ENCODE results near the gene ABL2. TPM values are rescaled to one million over a fixed set of nuclear protein-coding genes. Genes with fewer than 3 reads are reported as not detected.
A peak's percentile ranks its signal among the peaks of the same experiment; 100 is the strongest.

The ABL2 gene
- total RNA-seq, 2 experiments from 2014 or later, result 8.2 to 8.4 TPM

GRCh38 chr1:179081687-179082332 is 147.7 kb downstream of the ABL2 start, which contains the start of gene TOR3A:
TOR3A (plus strand) TSS chr1:179082070; CDS start chr1:179082129, 59 bp downstream.
- CTCF ChIA-PET, result interaction anchor here (2.1 to 8.0 kb wide), 3 partner anchors 39 to 287 kb away, joined by 4 to 70 read pairs (median 5); partner anchors contain the start of gene AXDND1

GRCh38 chr1:179080866-179081686 is 148.4 kb downstream of the ABL2 start:
- ChIA-PET CTCF (interaction anchor here (1.4 to 8.0 kb wide), 7 partner anchors 25 to 287 kb away, joined by 3 to 70 read pairs (median 5); partner anchors contain the start of gene AXDND1), POLR2A (interaction anchor here (0.6 to 2.4 kb wide), 5 partner anchors 9 to 285 kb away, joined by 3 to 13 read pairs (median 3); partner anchors contain the start of genes AXDND1 and SOAT1)
- Mint-ChIP-seq H3K4me3 (peak overlapping the region; percentile 99), H3K27me3 (no peaks in the 10 kb centered on the region), H3K36me3 (ENCODE audit: low read depth) (peaks cover 14% of the 10 kb centered on the region), H3K27ac (peak overlapping the region; percentile 89), H3K9me3 (no peaks in the 10 kb centered on the region), H3K4me1 (ENCODE audit: low read depth) (peaks cover 27% of the 10 kb centered on the region)
- ATAC-seq, result peak; percentile 49
- peak; percentile 63 for DNase-seq
- TF ChIP-seq, protein P1, sequence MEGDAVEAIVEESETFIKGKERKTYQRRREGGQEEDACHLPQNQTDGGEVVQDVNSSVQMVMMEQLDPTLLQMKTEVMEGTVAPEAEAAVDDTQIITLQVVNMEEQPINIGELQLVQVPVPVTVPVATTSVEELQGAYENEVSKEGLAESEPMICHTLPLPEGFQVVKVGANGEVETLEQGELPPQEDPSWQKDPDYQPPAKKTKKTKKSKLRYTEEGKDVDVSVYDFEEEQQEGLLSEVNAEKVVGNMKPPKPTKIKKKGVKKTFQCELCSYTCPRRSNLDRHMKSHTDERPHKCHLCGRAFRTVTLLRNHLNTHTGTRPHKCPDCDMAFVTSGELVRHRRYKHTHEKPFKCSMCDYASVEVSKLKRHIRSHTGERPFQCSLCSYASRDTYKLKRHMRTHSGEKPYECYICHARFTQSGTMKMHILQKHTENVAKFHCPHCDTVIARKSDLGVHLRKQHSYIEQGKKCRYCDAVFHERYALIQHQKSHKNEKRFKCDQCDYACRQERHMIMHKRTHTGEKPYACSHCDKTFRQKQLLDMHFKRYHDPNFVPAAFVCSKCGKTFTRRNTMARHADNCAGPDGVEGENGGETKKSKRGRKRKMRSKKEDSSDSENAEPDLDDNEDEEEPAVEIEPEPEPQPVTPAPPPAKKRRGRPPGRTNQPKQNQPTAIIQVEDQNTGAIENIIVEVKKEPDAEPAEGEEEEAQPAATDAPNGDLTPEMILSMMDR (IDR thresholded peaks at IDR 0.05), result no peak
- intact Hi-C loops (cut with micrococcal nuclease), result loop anchor here (5.0 to 10.0 kb wide), 2 partner anchors 49 to 124 kb away; no protein-coding TSS in a partner anchor

More at GRCh38 chr1:179081687-179082332, 147.7 kb downstream of the ABL2 start, which contains the start of gene TOR3A:
- H3K36me3 Mint-ChIP-seq (ENCODE audit: low read depth), result peaks cover 20% of the 10 kb centered on the region
- peak within 1 kb of the TSS; percentile 95 for H3K27ac Mint-ChIP-seq
- H3K4me3 Mint-ChIP-seq, result peak within 1 kb of the TSS; percentile 99
- TF ChIP-seq, protein P1 (IDR thresholded peaks at IDR 0.05), result no peak
- intact Hi-C loops (cut with micrococcal nuclease), result loop anchor here (5.0 to 10.0 kb wide), 2 partner anchors 50 to 123 kb away; no protein-coding TSS in a partner anchor
- ATAC-seq (peak; percentile 73), DNase-seq (peak; percentile 88)
- peaks cover 27% of the 10 kb centered on the region for H3K4me1 Mint-ChIP-seq (ENCODE audit: low read depth)
- no peaks in the 10 kb centered on the region for H3K9me3 Mint-ChIP-seq
- H3K27me3 Mint-ChIP-seq, result no peaks in the 10 kb centered on the region
- POLR2A ChIA-PET, result interaction anchor here (0.7 to 2.4 kb wide), 4 partner anchors 8 to 286 kb away, joined by 3 to 13 read pairs (median 4); partner anchors contain the start of gene SOAT1

DNA sequence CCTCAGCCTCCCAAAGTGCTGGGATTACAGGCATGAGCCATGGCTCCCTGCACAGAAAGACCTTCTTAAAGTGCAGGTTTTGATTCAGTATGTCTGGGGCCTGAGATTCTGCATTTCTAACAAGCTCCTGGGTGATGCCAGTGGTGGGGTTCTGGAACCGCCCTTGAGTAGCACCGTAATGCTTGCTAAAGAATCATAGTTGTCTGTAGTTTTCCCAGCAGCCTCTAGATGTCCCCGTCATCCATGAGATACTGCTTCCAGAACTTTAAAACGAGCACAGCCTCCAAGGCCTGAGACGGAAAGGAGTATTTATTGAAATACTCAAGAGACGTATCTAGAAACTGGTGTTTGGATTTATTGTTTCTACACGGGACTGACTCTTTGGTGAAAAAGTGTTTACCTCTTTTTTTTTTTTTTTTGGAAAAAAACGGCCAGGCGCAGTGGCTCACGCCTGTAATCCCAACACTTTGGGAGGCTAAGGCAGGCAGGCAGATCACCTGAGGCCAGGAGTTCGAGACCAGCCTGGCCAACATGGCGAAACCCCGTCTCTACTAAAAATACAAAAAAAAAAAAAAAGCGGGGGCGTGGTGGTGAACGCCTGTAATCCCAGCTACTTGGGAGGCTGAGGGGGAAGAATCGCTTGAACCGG is 150.2 kb downstream of the ABL2 start:
- Mint-ChIP-seq H3K36me3 (ENCODE audit: low read depth) (peaks cover 5% of the 10 kb centered on the region), H3K27ac (no peak overlapping the region), H3K9me3 (no peaks in the 10 kb centered on the region), H3K27me3 (no peaks in the 10 kb centered on the region), H3K4me1 (ENCODE audit: low read depth) (peaks cover 21% of the 10 kb centered on the region), H3K4me3 (no peak overlapping the region)
- DNase-seq, result peak; percentile 71
- ATAC-seq, result peak; percentile 42
- CTCF ChIA-PET, result interaction anchor here (0.7 to 8.0 kb wide), 20 partner anchors 9 to 627 kb away, joined by 3 to 70 read pairs (median 3); partner anchors contain the start of genes AXDND1 and SOAT1
- intact Hi-C loops (cut with micrococcal nuclease), result loop anchor here (1.0 kb wide), 1 partner anchor 290 kb away; no protein-coding TSS in a partner anchor
- POLR2A ChIA-PET, result interaction anchor here (0.7 kb wide), 1 partner anchor 292 kb away, joined by 3 read pairs; no protein-coding TSS in a partner anchor
- TF ChIP-seq, protein P1 (IDR thresholded peaks at IDR 0.05), result peak; percentile 64

DNA sequence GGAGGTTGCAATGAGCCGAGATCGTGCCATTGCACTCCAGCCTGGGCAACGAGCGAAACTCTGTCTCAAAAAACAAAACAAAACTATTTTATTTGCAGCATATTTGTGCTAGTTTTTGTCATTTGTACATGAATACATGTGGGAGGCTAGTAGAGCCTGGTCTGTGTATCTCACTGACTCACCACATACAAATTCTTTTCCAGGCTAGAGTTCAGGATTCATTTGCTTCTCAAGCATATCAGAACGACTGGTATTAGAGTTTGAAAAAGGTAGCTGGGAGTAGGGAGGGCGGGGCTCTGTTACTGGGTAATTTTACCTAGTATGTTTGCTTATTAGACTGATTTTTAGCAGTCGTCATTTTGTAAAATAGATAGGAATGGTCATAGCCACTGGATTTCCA is 152.1 kb downstream of the ABL2 start:
- ChIA-PET CTCF (interaction anchor here (8.0 kb wide), 1 partner anchor 291 kb away, joined by 70 read pairs; the partner anchor contains the start of gene AXDND1), POLR2A (no interaction called here)
- H3K27me3 Mint-ChIP-seq, result no peaks in the 10 kb centered on the region
- intact Hi-C loops (cut with micrococcal nuclease), result no loop called here
- peaks cover 14% of the 10 kb centered on the region for H3K4me1 Mint-ChIP-seq (ENCODE audit: low read depth)
- H3K4me3 Mint-ChIP-seq, result no peak overlapping the region
- ATAC-seq (no peak), DNase-seq (no peak)
- no peaks in the 10 kb centered on the region for H3K9me3 Mint-ChIP-seq
- peaks cover 2% of the 10 kb centered on the region for H3K36me3 Mint-ChIP-seq (ENCODE audit: low read depth)
- TF ChIP-seq, protein P1 (IDR thresholded peaks at IDR 0.05), result no peak
- no peak overlapping the region for H3K27ac Mint-ChIP-seq

Data from activated CD8-positive, alpha-beta T cell treated with anti-CD3 and anti-CD28 coated beads for 36 hours (primary cell).